22Rv1 (cell line): ENCODE measurements around the gene SNED1.

Source experiments
- ZFX ChIP-seq: fragments of 450-650 bp; IDR thresholded peaks from 2 replicates; pipeline ENCODE4 v1.6.1; 2017; ENCODE audit warnings: antibody characterized with exemption, borderline replicate concordance
- TF ChIP-seq, protein P1 (sequence below): fragments of 450-650 bp; IDR thresholded peaks from 2 replicates; pipeline ENCODE4 v1.5.1; 2017; ENCODE audit warnings: mild to moderate bottlenecking

DNA sequence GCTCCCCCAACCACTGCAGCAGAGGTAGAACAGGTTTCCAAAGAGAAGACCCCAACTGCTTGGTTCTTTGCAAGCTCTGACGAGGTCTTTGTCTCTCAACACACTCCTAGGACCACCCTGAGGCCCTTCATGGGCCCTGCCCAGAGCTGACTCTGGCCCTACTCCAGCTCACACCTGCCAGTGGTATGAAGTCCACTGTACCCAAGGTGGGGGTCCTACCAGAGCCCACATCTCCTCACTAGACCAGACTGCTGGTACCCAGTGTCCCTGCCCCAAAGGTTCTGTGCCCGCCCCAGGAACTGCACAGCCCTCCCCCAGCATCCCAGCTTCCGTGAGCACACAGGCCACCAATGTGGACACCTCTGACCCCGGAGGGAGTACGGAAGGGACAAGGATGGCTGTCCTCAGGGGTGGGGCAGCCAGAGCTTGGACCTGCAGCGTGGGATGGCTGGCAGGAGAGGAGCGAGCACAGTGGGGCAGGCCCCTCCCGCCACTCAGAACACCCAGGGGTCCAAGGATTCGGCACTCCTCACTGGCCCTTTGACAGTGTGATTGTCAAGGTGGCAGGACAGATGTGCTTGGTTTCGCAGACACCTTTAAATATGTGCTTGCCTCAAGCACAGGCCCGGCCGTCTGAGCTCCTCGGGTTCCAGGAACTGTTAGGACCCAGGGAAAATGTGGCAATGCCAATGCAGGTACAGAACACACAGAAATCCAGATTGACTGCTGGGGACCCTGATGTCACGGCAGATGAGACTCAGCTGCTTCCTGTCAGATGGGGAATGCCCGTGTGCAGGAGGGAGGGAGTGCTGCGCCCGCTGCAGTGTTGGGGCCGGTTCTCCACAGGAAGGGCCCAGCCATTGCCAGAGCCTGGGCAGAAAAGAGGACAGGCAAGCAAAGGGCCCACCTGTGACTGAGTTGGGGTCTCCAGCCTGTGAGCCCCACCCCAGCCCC, 52.5 kb downstream of the SNED1 start:
- TF ChIP-seq, protein P1, sequence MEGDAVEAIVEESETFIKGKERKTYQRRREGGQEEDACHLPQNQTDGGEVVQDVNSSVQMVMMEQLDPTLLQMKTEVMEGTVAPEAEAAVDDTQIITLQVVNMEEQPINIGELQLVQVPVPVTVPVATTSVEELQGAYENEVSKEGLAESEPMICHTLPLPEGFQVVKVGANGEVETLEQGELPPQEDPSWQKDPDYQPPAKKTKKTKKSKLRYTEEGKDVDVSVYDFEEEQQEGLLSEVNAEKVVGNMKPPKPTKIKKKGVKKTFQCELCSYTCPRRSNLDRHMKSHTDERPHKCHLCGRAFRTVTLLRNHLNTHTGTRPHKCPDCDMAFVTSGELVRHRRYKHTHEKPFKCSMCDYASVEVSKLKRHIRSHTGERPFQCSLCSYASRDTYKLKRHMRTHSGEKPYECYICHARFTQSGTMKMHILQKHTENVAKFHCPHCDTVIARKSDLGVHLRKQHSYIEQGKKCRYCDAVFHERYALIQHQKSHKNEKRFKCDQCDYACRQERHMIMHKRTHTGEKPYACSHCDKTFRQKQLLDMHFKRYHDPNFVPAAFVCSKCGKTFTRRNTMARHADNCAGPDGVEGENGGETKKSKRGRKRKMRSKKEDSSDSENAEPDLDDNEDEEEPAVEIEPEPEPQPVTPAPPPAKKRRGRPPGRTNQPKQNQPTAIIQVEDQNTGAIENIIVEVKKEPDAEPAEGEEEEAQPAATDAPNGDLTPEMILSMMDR: no peak
- TF ChIP-seq ZFX: no peak
